Tibial nerve (tissue), 4 donors: ENCODE measurements around the gene TPGS2. TPM values are rescaled to one million over a fixed set of nuclear protein-coding genes. Genes with fewer than 3 reads are reported as not detected.
"Not testable (repeated sequence)": the region's sequence is repeated elsewhere in the genome, so short reads cannot be mapped to it uniquely, and the experiment has no call there.

ENCODE experiments used
- DNase-seq, 2 donors: peaks; one replicate each; pipeline ENCODE4 v3.0.0-alpha.2; 2019; ENCODE audit warnings: low spot score in 2 of 2
- H3K27ac ChIP-seq, 4 donors: fragments of 200-600 bp; sonication (generic) in 3 of 4; one replicate each; pipeline ENCODE4 v1.5.1; 2017 to 2019; ENCODE audit warnings: mild to moderate bottlenecking in 1 of 4
- H3K27me3 ChIP-seq, 2 donors: fragments of 200-600 bp; sonication (generic) in 1 of 2; one replicate each; pipeline versions ENCODE4 v1.5.1 to v1.6.0; 2017 to 2019
- H3K36me3 ChIP-seq, 3 donors: fragments of 200-600 bp; sonication (generic); one replicate each; pipeline ENCODE4 v1.5.1; 2018 to 2019
- H3K4me1 ChIP-seq, 4 donors: fragments of 200-600 bp; sonication (generic) in 3 of 4; one replicate each; pipeline ENCODE4 v1.5.1; 2017 to 2019
- H3K4me3 ChIP-seq, 4 donors: fragments of 200-600 bp; sonication (generic) in 3 of 4; one replicate each; pipeline ENCODE4 v1.5.1; 2017 to 2019; ENCODE audit warnings: mild to moderate bottlenecking in 1 of 4, moderate library complexity in 1 of 4
- H3K9me3 ChIP-seq, 4 donors: fragments of 200-600 bp; sonication (generic) in 3 of 4; one replicate each; pipeline ENCODE4 v1.5.1; 2017 to 2019
- EP300 ChIP-seq, 2 donors: sonication (generic); formaldehyde crosslinking; IDR thresholded peaks; one replicate each; pipeline ENCODE4 v1.6.1; 2017; ENCODE audit warnings: antibody characterized with exemption in 2 of 2, mild to moderate bottlenecking in 1 of 2
- POLR2A ChIP-seq, 2 donors: fragments of 450-650 bp; IDR thresholded peaks; one replicate each; pipeline ENCODE4 v1.6.1; 2017; ENCODE audit warnings: antibody characterized with exemption in 2 of 2, mild to moderate bottlenecking in 2 of 2, moderate library complexity in 2 of 2
- WGBS, 2 donors: methylation state at CpG; one replicate each; pipeline ENCODE4 v1.1.5; 2018; 5-methylcytosine and 5-hydroxymethylcytosine counted together
- total RNA-seq, 4 donors: library from RNA; depleted of rRNA; stranded (reverse); fragments of >200 nt; gene quantifications; one replicate each; pipeline ENCODE4 v1.1.0, GENCODE V29; 2016
- TF ChIP-seq, protein P1 (sequence below), 5 experiments: fragments of 200-600 bp in 3 of 5; fragments of 450-650 bp in 2 of 5; sonication (generic) in 3 of 5; IDR thresholded peaks; one replicate each; pipeline ENCODE4 v1.5.1; 2016 to 2019; ENCODE audit warnings: antibody characterized with exemption in 5 of 5, mild to moderate bottlenecking in 3 of 5, moderate library complexity in 2 of 5

Gene TPGS2
- total RNA-seq, 4 donors from 2014 or later, result 137 to 203 (median 170) TPM

DNA sequence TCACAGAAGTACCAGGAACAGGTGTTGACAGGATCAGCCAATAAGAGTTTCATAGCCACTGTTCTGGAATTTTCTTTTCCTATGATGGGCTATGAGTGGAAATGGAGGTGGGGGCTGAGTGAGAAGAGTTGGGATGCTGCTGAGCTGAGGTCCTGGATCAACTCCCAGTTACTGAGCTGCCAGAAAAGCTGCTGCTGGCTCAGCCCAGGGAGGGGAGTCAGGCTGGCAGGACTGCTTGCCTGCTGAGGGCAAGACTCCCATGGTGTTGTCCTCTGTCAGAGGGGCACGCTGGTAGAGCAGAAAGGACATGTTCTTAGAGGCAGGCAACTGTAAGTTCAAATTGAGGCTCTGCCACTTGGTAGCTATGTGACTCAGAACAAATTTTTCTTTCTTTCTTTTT is 11.8 kb downstream of the TPGS2 start:
- Histone ChIP-seq H3K36me3 (peaks cover 0 to 59% (median 0%) of the 10 kb centered on the region in 3 donors), H3K27me3 (no peaks in the 10 kb centered on the region), H3K9me3 (no peaks in the 10 kb centered on the region), H3K4me3 (no peak overlapping the region), H3K4me1 (peaks cover 0 to 12% (median 0%) of the 10 kb centered on the region in 4 donors), H3K27ac (no peak overlapping the region)
- WGBS, 2 donors, result 77 to 88% methylated on average over 1 of the region's 1 CpG
- no peak for DNase-seq
- TF ChIP-seq EP300 (IDR thresholded peaks at IDR 0.05) (no peak), POLR2A (IDR thresholded peaks at IDR 0.05) (no peak)
- TF ChIP-seq, protein P1, sequence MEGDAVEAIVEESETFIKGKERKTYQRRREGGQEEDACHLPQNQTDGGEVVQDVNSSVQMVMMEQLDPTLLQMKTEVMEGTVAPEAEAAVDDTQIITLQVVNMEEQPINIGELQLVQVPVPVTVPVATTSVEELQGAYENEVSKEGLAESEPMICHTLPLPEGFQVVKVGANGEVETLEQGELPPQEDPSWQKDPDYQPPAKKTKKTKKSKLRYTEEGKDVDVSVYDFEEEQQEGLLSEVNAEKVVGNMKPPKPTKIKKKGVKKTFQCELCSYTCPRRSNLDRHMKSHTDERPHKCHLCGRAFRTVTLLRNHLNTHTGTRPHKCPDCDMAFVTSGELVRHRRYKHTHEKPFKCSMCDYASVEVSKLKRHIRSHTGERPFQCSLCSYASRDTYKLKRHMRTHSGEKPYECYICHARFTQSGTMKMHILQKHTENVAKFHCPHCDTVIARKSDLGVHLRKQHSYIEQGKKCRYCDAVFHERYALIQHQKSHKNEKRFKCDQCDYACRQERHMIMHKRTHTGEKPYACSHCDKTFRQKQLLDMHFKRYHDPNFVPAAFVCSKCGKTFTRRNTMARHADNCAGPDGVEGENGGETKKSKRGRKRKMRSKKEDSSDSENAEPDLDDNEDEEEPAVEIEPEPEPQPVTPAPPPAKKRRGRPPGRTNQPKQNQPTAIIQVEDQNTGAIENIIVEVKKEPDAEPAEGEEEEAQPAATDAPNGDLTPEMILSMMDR (IDR thresholded peaks at IDR 0.05), result no peak

DNA sequence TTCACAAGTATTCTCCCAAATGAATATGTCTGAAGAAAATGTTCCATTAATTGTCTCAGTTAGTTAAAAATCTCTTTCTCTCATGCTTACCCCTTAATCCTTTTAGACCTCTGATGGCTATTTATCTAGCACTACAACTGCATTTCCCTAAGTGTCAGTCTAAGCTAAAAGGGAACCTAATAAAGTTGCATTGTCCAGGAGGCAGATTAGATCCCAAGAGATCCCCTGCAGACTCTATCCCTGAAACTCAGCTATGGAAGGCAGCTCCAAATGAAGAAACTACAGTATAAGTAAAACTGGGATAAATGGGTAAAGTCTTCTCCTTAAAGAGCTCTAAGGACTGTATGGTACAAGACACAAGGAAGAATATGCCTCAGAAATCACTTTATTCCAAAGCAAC is 12.7 kb downstream of the TPGS2 start:
- not testable (repeated sequence) for H3K9me3 ChIP-seq, H3K4me3 ChIP-seq, H3K27me3 ChIP-seq, H3K27ac ChIP-seq, DNase-seq
- Histone ChIP-seq H3K4me1 (peaks cover 0 to 21% (median 0%) of the 10 kb centered on the region in 4 donors), H3K36me3 (peaks cover 0 to 50% (median 0%) of the 10 kb centered on the region in 3 donors)

DNA sequence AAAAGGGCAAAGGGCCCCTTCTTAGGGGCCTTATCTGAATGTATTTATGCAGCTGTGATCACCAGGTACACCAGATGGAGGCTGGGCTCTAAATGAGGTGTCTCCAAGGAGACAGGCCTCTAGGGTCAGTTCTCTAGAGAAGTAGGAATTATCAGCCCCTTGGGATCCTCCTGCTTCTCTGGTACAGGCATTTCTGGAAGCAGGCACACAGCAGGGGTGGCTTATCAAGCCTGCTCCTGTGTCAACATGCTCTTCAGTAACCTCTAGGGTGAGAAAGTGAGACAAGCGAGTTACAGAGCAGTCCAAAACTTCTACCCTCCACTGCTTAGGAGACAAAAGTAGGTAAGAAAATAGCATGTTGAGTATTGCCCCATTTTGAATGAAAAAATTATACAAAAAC is 13.8 kb downstream of the TPGS2 start:
- Histone ChIP-seq H3K36me3 (peaks cover 0 to 46% (median 0%) of the 10 kb centered on the region in 3 donors), H3K4me3 (no peak overlapping the region), H3K27me3 (no peaks in the 10 kb centered on the region), H3K27ac (no peak overlapping the region), H3K4me1 (peaks cover 0 to 21% (median 0%) of the 10 kb centered on the region in 4 donors), H3K9me3 (no peaks in the 10 kb centered on the region)
- TF ChIP-seq, protein P1 (IDR thresholded peaks at IDR 0.05), result no peak
- no peak for TF ChIP-seq POLR2A (IDR thresholded peaks at IDR 0.05)
- TF ChIP-seq EP300 (IDR thresholded peaks at IDR 0.05), result no peak
- no peak for DNase-seq
- WGBS, 2 donors, result 0 to 88% methylated on average over 1 of the region's 1 CpG

DNA sequence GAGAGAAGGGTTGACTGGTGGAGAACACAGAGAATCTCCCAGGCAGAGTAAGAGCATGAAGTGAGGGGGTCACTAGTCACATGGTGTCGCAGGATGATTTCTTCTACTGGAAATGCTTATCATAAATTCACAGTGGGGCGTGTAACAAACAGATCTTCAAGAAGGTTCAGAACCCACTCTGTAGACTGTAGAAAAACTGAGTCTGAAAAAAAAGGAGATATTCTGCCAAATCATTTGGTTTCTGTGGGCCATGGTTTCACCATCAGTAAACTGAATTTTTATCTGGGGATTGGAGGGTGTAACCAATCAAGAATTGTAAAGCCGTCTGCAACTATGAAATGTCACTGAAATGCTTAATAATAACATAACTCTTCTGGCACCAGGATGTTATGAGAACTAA is 15.0 kb downstream of the TPGS2 start:
- Histone ChIP-seq H3K4me3 (no peak overlapping the region), H3K4me1 (peaks cover 0 to 26% (median 0%) of the 10 kb centered on the region in 4 donors), H3K27me3 (no peaks in the 10 kb centered on the region), H3K27ac (no peak overlapping the region), H3K36me3 (peaks cover 0 to 41% (median 0%) of the 10 kb centered on the region in 3 donors), H3K9me3 (no peaks in the 10 kb centered on the region)
- TF ChIP-seq, protein P1 (IDR thresholded peaks at IDR 0.05), result no peak
- TF ChIP-seq POLR2A (IDR thresholded peaks at IDR 0.05), result no peak
- TF ChIP-seq EP300 (IDR thresholded peaks at IDR 0.05), result no peak
- 80 to 83% methylated on average over 3 of the region's 3 CpGs for WGBS, 2 donors
- DNase-seq, result no peak

DNA sequence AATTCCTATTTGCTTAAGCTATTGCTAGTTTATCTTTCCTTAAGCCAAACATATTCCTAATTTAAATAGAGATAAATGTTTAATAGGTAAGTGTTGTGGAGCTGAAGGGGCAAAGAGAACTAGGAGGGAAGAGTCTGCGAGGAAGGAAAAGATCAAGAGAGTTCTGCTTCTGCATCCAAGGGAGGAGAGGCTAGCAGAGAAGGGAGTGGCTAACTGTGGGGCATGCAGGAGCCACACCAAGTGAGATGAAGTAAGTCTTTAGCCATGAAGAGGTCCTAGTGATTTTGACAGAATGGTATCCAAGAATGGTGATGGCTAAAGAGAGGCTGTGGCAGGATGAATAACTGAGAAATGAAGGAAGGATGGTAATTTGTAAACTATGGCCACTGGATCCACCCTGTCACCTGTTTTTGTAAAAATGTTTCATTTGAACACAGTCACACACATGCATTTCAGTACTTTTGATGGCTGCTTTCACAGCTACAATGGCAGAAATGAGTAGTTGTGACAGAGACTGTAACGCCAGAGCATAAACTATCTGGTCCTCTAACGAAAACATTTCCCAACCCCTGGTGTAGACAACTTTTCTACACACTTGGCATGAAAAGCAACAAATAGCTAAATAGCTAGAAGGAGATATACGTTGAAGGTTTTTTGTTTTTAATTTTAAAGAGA is 15.6 kb downstream of the TPGS2 start:
- no peak overlapping the region for H3K4me3 ChIP-seq
- peak overlapping the region in 1 of 4 donors; percentile 18 for H3K27ac ChIP-seq
- WGBS, 2 donors, result 86 to 87% methylated on average over 4 of the region's 4 CpGs
- H3K4me1 ChIP-seq, result peaks cover 0 to 26% (median 0%) of the 10 kb centered on the region in 4 donors
- TF ChIP-seq EP300 (IDR thresholded peaks at IDR 0.05) (no peak), POLR2A (IDR thresholded peaks at IDR 0.05) (no peak)
- TF ChIP-seq, protein P1 (IDR thresholded peaks at IDR 0.05), result no peak
- no peaks in the 10 kb centered on the region for H3K9me3 ChIP-seq
- DNase-seq, result no peak
- H3K36me3 ChIP-seq, result peaks cover 0 to 35% (median 0%) of the 10 kb centered on the region in 3 donors
- no peaks in the 10 kb centered on the region for H3K27me3 ChIP-seq
